Endothelial cell of umbilical vein (primary cell): ENCODE results near the gene MBD2. TPM values are rescaled to one million over a fixed set of nuclear protein-coding genes. Genes with fewer than 3 reads are reported as not detected.

ENCODE experiments used
- BruUV-seq: library from RNA; stranded (reverse); fragments of 400-500 nt; replicated peaks from 2 replicates; lab custom pipeline; 2021; lab: Mats Ljungman, UMichigan
- CTCF ChIA-PET: fragments of 300-600, 350-600 bp; sonication (Branson Sonifier 250); formaldehyde crosslinking; loops from one replicate; lab custom pipeline; 2021; ENCODE audit warnings: antibody characterized with exemption, inconsistent platforms; lab: Charles Lee
- POLR2A ChIA-PET: fragments of 300-600, 350-600 bp; sonication (Branson Sonifier 250); formaldehyde crosslinking; loops from one replicate; lab custom pipeline; 2021; ENCODE audit warnings: antibody characterized with exemption, inconsistent platforms; lab: Charles Lee
- DNase-seq: peaks from one replicate; pipeline ENCODE4 v3.0.0-alpha.2; 2011; ENCODE audit warnings: low read depth, low spot score
- FAIRE-seq: peaks from 2 replicates; lab custom pipeline; 2011; peaks lifted over from hg19 to GRCh38; lab: Jason Lieb, UNC
- H2AFZ ChIP-seq: 2 replicates; pipeline ENCODE4 v1.6.0; 2012; ENCODE audit warnings: low read depth, low read length, control low read depth, inconsistent platforms
- H3K27ac ChIP-seq: 2 replicates; pipeline ENCODE4 v1.5.1; 2011; ENCODE audit warnings: low read depth, mild to moderate bottlenecking, control low read depth, low read length, moderate library complexity; ENCODE audit not compliant: insufficient read depth
- H3K27me3 ChIP-seq, 2 experiments: 2 replicates each; pipeline versions ENCODE4 v1.6.0 to v1.6.1; 2011; ENCODE audit warnings: low read length in 2 of 2, mixed read lengths in 1 of 2; ENCODE audit not compliant: control insufficient read depth in 2 of 2, insufficient read depth in 2 of 2
- H3K36me3 ChIP-seq, 2 experiments: 2 replicates in 1 of 2; 3 replicates in 1 of 2; pipeline ENCODE4 v1.5.1; 2011; ENCODE audit warnings: low read length in 2 of 2, mild to moderate bottlenecking in 1 of 2, moderate library complexity in 1 of 2; ENCODE audit not compliant: control insufficient read depth in 2 of 2, insufficient read depth in 2 of 2; ENCODE audit errors: extremely low read depth in 1 of 2
- H3K4me1 ChIP-seq: 3 replicates; pipeline ENCODE4 v1.5.1; 2011; ENCODE audit warnings: mild to moderate bottlenecking, low read length; ENCODE audit not compliant: control insufficient read depth, insufficient read depth; ENCODE audit errors: extremely low read depth
- H3K4me2 ChIP-seq: 2 replicates; pipeline ENCODE4 v1.6.1; 2011; ENCODE audit warnings: low read length, control low read depth, mixed read lengths; ENCODE audit not compliant: insufficient read depth
- H3K4me3 ChIP-seq, 3 experiments: fragments of 200-600 bp in 1 of 3; sonication (generic), shearing (Covaris generic) in 1 of 3; replicated peaks in 1 of 3; 2 replicates each; pipeline ENCODE4 v1.5.1; 2011 to 2016; ENCODE audit warnings: control low read depth in 3 of 3, low read length in 3 of 3, mild to moderate bottlenecking in 2 of 3, inconsistent platforms in 1 of 3, low read depth in 1 of 3, moderate library complexity in 1 of 3; ENCODE audit not compliant: insufficient read depth in 1 of 3
- H3K79me2 ChIP-seq: 2 replicates; pipeline ENCODE4 v1.6.0; 2012; ENCODE audit warnings: low read length, inconsistent platforms; ENCODE audit not compliant: control insufficient read depth, insufficient read depth
- H3K9ac ChIP-seq: replicated peaks from 2 replicates; pipeline ENCODE3; 2011; ENCODE audit warnings: low read length, control low read depth; ENCODE audit not compliant: insufficient read depth; ENCODE audit errors: extremely low read depth
- H3K9me1 ChIP-seq: replicated peaks from 3 replicates; pipeline ENCODE4 v1.6.0; 2011; ENCODE audit warnings: mild to moderate bottlenecking, low read length; ENCODE audit not compliant: control insufficient read depth, insufficient read depth; ENCODE audit errors: extremely low read depth
- H3K9me3 ChIP-seq: replicated peaks from 2 replicates; pipeline ENCODE4 v1.5.1; 2012; ENCODE audit warnings: low read length, inconsistent platforms; ENCODE audit not compliant: control insufficient read depth, insufficient read depth
- H4K20me1 ChIP-seq: replicated peaks from 2 replicates; pipeline ENCODE3; 2011; ENCODE audit warnings: mild to moderate bottlenecking, low read length; ENCODE audit not compliant: control insufficient read depth, insufficient read depth; ENCODE audit errors: extremely low read depth
- EZH2 ChIP-seq: IDR thresholded peaks from 2 replicates; pipeline ENCODE4 v1.6.1; 2012; ENCODE audit warnings: borderline replicate concordance, low read depth, mild to moderate bottlenecking, moderate library complexity, low read length, inconsistent platforms; ENCODE audit not compliant: severe bottlenecking
- FOS ChIP-seq: IDR thresholded peaks from 2 replicates; pipeline ENCODE4 v1.6.1; 2011; ENCODE audit warnings: mild to moderate bottlenecking, low read length, moderate library complexity, borderline replicate concordance; ENCODE audit not compliant: insufficient read depth
- GATA2 ChIP-seq: IDR thresholded peaks from 2 replicates; pipeline ENCODE4 v1.7.0; 2011; ENCODE audit warnings: low read depth, mild to moderate bottlenecking, moderate library complexity, mixed read lengths, low read length; ENCODE audit not compliant: insufficient read length, insufficient read depth
- JUN ChIP-seq: IDR thresholded peaks from 2 replicates; pipeline ENCODE4 v1.6.1; 2011; ENCODE audit warnings: borderline replicate concordance, low read depth; ENCODE audit not compliant: insufficient read length, insufficient read depth
- MYC ChIP-seq: IDR thresholded peaks from one replicate; pipeline ENCODE4 v1.6.1; 2011; ENCODE audit warnings: mild to moderate bottlenecking, low read depth, low read length
- POLR2A ChIP-seq: IDR thresholded peaks from 2 replicates; pipeline ENCODE4 v1.6.1; 2012; ENCODE audit warnings: low read depth, mild to moderate bottlenecking, control low read depth, low read length
- POLR2AphosphoS5 ChIP-seq: IDR thresholded peaks from 2 replicates; pipeline ENCODE4 v1.6.1; 2012; ENCODE audit warnings: low read depth, mild to moderate bottlenecking, control low read depth, low read length, moderate library complexity; ENCODE audit not compliant: insufficient read depth
- dilution Hi-C: fragments of 300-500 bp; cut with MboI; formaldehyde crosslinking; loops from one replicate; pipeline ENCODE4 v1.15.0; 2019; ENCODE audit warnings: low sequenced_read_pairs; ENCODE audit not compliant: extremely low pct_ligation_motif_present
- intact Hi-C: fragments of 100-400 bp; cut with micrococcal nuclease; formaldehyde crosslinking; loops from one replicate; pipeline ENCODE4 v1.10.0; 2022
- polyA plus RNA-seq, 4 experiments: library from polyadenylated mRNA; depleted of rRNA in 3 of 4; stranded (reverse) in 3 of 4; unstranded in 1 of 4; fragments of >200 nt; gene quantifications; 2 replicates each; pipeline versions ENCODE4 v1.2.1 to v1.2.3, GENCODE V29; 2011 to 2012; ENCODE audit warnings: missing spikeins in 1 of 4
- total RNA-seq: library from RNA; stranded (reverse); gene quantifications from 2 replicates; pipeline ENCODE4 v1.2.3, GENCODE V29; 2021
- TF ChIP-seq, protein P1 (sequence below), 2 donors: IDR thresholded peaks; 1 replicate in 1 of 2; 2 replicates in 1 of 2; pipeline ENCODE4 v1.5.1; 2011; ENCODE audit warnings: low read length in 2 of 2, mild to moderate bottlenecking in 2 of 2, moderate library complexity in 2 of 2, control low read depth in 1 of 2, inconsistent platforms in 1 of 2, low read depth in 1 of 2; ENCODE audit not compliant: insufficient read depth in 1 of 2; ENCODE audit errors: extremely low read depth in 1 of 2
- TF ChIP-seq, protein P2 (sequence below): IDR thresholded peaks from 2 replicates; pipeline ENCODE4 v1.6.1; 2011; ENCODE audit not compliant: insufficient read depth, insufficient read length

The MBD2 gene
- total and polyA plus RNA-seq, 2 donors (not counting 3 experiments of a cell fraction or from before 2014, with no cell fraction given), result 86.8 to 110 TPM

DNA sequence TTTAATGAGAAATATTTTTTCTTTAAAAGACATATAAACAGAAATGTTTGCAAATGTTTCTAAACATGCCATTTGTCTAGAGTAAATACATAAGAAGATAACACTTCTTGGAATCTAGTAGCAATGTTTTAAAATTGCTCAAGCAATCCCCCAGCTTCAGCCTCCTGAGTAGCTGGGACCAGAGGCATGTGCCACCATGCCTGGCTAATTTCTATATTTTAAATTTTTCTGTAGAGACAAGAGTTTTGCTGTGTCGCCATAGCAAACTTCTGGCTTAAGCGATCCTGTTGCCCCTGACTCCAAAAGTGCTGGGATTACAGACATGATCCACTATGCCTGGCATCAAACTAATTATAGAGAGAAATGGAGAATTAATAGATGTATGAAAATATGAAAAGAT lies 14.6 kb upstream of the MBD2 start:
- Histone ChIP-seq H3K4me3 (no peak overlapping the region), H2AFZ (no peak overlapping the region), H3K36me3 (no peaks in the 10 kb centered on the region), H3K9me3 (no peaks in the 10 kb centered on the region), H3K9ac (peak overlapping the region; percentile 56), H3K4me2 (peak overlapping the region; percentile 78), H4K20me1 (no peaks in the 10 kb centered on the region), H3K79me2 (no peaks in the 10 kb centered on the region), H3K4me1 (peaks cover 44% of the 10 kb centered on the region), H3K27me3 (no peaks in the 10 kb centered on the region), H3K27ac (peak overlapping the region; percentile 75), H3K9me1 (no peaks in the 10 kb centered on the region)
- POLR2A ChIA-PET, result no interaction called here
- dilution Hi-C loops, result no loop called here
- intact Hi-C loops, result loop anchor here (1.0 kb wide), 1 partner anchor 12 kb away; no protein-coding TSS in a partner anchor
- FAIRE-seq, result no peak
- CTCF ChIA-PET, result interaction anchor here (1.1 to 3.8 kb wide), 9 partner anchors 10 to 112 kb away, joined by 3 to 14 read pairs (median 7); partner anchors contain the start of genes MBD2 and POLI
- no peak for DNase-seq
- TF ChIP-seq FOS, result no peak
- no peak for TF ChIP-seq GATA2
- TF ChIP-seq MYC, result no peak
- no peak for TF ChIP-seq POLR2AphosphoS5
- TF ChIP-seq POLR2A, result no peak
- no peak for TF ChIP-seq EZH2
- TF ChIP-seq JUN, result no peak
- TF ChIP-seq, protein P1, sequence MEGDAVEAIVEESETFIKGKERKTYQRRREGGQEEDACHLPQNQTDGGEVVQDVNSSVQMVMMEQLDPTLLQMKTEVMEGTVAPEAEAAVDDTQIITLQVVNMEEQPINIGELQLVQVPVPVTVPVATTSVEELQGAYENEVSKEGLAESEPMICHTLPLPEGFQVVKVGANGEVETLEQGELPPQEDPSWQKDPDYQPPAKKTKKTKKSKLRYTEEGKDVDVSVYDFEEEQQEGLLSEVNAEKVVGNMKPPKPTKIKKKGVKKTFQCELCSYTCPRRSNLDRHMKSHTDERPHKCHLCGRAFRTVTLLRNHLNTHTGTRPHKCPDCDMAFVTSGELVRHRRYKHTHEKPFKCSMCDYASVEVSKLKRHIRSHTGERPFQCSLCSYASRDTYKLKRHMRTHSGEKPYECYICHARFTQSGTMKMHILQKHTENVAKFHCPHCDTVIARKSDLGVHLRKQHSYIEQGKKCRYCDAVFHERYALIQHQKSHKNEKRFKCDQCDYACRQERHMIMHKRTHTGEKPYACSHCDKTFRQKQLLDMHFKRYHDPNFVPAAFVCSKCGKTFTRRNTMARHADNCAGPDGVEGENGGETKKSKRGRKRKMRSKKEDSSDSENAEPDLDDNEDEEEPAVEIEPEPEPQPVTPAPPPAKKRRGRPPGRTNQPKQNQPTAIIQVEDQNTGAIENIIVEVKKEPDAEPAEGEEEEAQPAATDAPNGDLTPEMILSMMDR (IDR thresholded peaks at IDR 0.05; ENCODE audit: extremely low read depth in 1 of 2, insufficient read depth in 1 of 2, low read depth in 1 of 2, low read length in 2 of 2), result no peak
- TF ChIP-seq, protein P2, sequence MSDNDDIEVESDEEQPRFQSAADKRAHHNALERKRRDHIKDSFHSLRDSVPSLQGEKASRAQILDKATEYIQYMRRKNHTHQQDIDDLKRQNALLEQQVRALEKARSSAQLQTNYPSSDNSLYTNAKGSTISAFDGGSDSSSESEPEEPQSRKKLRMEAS, result no peak
- BruUV-seq, result no TSS peak
